Measurements from ENCODE around the gene PLB1. TPM values are rescaled to one million over a fixed set of nuclear protein-coding genes. Genes with fewer than 3 reads are reported as not detected.

The PLB1 gene
- polyA plus RNA-seq, 2 donors, result 0.94 to 1.3 TPM

DNA sequence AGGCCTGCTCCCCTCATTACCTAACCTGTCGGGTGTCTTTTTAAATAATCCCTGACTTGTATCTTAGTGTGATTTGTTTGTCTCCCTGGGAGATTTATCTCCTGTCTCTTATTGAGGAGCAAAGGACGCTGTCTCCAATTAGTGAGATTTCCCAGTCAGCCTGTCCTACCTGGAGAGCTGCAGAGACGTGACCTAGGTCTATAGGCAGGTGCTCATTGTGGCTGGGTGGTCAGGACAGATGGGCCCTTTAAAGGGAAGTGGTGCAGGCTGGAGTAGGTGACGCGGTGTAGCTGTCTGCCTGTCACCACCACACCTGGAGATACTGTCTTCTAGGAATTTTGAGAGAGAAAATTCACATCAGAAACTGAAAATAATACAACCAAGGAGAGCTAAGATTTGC, 28.0 kb downstream of the PLB1 start:
- H3K27me3 ChIP-seq (ENCODE audit: control insufficient read depth in 1 of 2, insufficient read depth in 2 of 2, low read length in 2 of 2), result no peaks in the 10 kb centered on the region

DNA sequence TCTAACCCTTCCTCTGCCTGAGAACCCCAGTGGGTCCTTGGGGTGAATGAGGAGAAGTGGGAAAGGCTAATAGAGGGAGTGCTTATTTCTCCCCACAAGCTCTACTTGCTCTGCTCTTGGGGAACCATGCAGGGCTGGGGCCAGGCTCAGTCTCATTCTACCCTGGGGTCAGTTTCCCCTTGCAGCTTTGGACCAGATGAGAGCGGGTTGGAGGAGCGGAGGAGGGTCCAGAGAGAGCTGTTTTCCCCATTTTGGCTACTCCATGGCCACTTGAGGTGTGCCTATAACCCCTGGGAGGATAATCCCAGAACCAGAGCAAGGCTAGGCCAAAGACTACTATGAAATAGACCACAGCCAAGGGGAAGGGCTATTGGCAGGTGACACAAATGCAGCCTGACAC, 29.6 kb downstream of the PLB1 start:
- no peaks in the 10 kb centered on the region for H3K27me3 ChIP-seq (ENCODE audit: control insufficient read depth in 1 of 2, insufficient read depth in 2 of 2, low read length in 2 of 2)
- no peak overlapping the region for H3K4me3 ChIP-seq (ENCODE audit: low read depth in 1 of 2, low read length in 2 of 2)
- H3K27ac ChIP-seq (ENCODE audit: low read depth in 2 of 2, low read length in 1 of 2), result no peak overlapping the region
- no peaks in the 10 kb centered on the region for H3K4me1 ChIP-seq (ENCODE audit: control insufficient read depth in 2 of 2, insufficient read depth in 2 of 2, low read length in 1 of 2)
- WGBS, 2 donors, result 91 to 96% methylated on average over 2 of the region's 2 CpGs
- H3K9me3 ChIP-seq (ENCODE audit: control insufficient read depth in 2 of 2, insufficient read depth in 1 of 2, low read depth in 1 of 2, low read length in 1 of 2), result no peaks in the 10 kb centered on the region
- no peaks in the 10 kb centered on the region for H3K36me3 ChIP-seq (ENCODE audit: control insufficient read depth in 2 of 2, insufficient read depth in 2 of 2, low read length in 1 of 2)

More for the DNA sequence above, 28.0 kb downstream of the PLB1 start:
- Histone ChIP-seq H3K27ac (ENCODE audit: low read depth in 2 of 2, low read length in 1 of 2) (no peak overlapping the region), H3K4me3 (ENCODE audit: low read depth in 1 of 2, low read length in 2 of 2) (no peak overlapping the region), H3K4me1 (ENCODE audit: control insufficient read depth in 2 of 2, insufficient read depth in 2 of 2, low read length in 1 of 2) (no peaks in the 10 kb centered on the region), H3K36me3 (ENCODE audit: control insufficient read depth in 2 of 2, insufficient read depth in 2 of 2, low read length in 1 of 2) (no peaks in the 10 kb centered on the region), H3K9me3 (ENCODE audit: control insufficient read depth in 2 of 2, insufficient read depth in 1 of 2, low read depth in 1 of 2, low read length in 1 of 2) (no peaks in the 10 kb centered on the region)
- 57 to 66% methylated on average over 5 of the region's 5 CpGs for WGBS, 2 donors

DNA sequence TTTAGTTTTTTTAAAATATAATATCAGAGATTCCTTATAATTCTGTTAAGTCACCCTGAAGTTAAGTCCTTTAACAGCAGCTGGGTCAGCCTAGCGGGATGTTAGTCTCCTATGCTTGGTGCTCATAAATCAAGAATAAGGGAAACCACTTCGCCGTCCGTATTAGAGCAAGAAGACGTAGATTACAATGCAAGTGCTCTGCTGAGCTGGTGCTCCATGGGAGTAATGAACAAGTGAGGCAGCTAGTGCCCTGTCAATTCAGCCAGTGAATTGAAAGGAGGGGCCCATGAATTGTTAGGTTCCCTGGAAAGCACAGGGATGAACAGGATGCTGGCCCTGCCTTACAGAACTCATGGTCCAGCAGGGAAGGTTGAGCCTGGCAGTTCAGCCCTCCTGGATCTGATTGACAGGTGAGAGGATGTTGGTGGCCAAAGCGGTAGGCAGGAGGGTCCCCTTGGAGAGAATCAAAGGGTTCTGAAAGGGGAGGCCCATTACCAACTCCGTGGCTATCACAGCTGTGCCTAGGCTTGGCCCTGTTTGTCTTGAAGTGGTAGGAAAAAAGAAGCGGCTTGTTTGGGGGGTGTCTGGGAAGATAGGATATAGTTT, 30.8 kb downstream of the PLB1 start:
- Histone ChIP-seq H3K4me1 (ENCODE audit: control insufficient read depth in 2 of 2, insufficient read depth in 2 of 2, low read length in 1 of 2) (no peaks in the 10 kb centered on the region), H3K27ac (ENCODE audit: low read depth in 2 of 2, low read length in 1 of 2) (no peak overlapping the region), H3K9me3 (ENCODE audit: control insufficient read depth in 2 of 2, insufficient read depth in 1 of 2, low read depth in 1 of 2, low read length in 1 of 2) (no peaks in the 10 kb centered on the region), H3K36me3 (ENCODE audit: control insufficient read depth in 2 of 2, insufficient read depth in 2 of 2, low read length in 1 of 2) (no peaks in the 10 kb centered on the region), H3K4me3 (ENCODE audit: low read depth in 1 of 2, low read length in 2 of 2) (no peak overlapping the region), H3K27me3 (ENCODE audit: control insufficient read depth in 1 of 2, insufficient read depth in 2 of 2, low read length in 2 of 2) (no peaks in the 10 kb centered on the region)
- 91 to 93% methylated on average over 8 of the region's 8 CpGs for WGBS, 2 donors

DNA sequence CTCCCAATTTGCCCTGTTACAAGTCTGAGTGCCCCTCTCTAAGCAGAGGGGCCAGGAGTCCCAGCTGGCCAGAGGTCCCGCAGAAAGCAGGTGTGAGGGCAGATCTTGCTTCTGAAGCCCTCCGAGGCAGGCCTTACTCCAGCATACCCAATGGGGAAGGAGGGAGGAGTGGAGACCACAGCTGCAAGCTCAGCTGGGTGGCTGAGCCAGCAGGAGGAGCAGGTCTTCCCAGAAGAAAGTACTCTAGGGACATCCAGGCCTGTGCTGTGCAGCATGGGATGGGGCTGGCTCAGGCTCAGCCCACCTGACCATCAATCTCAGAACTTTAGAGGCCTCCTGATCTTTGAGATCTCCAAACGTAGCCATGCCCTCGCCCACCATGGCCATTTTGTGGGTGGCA, 31.3 kb downstream of the PLB1 start:
- Histone ChIP-seq H3K27ac (ENCODE audit: low read depth in 2 of 2, low read length in 1 of 2) (no peak overlapping the region), H3K27me3 (ENCODE audit: control insufficient read depth in 1 of 2, insufficient read depth in 2 of 2, low read length in 2 of 2) (no peaks in the 10 kb centered on the region), H3K4me1 (ENCODE audit: control insufficient read depth in 2 of 2, insufficient read depth in 2 of 2, low read length in 1 of 2) (no peaks in the 10 kb centered on the region), H3K9me3 (ENCODE audit: control insufficient read depth in 2 of 2, insufficient read depth in 1 of 2, low read depth in 1 of 2, low read length in 1 of 2) (no peaks in the 10 kb centered on the region), H3K4me3 (ENCODE audit: low read depth in 1 of 2, low read length in 2 of 2) (no peak overlapping the region), H3K36me3 (ENCODE audit: control insufficient read depth in 2 of 2, insufficient read depth in 2 of 2, low read length in 1 of 2) (no peaks in the 10 kb centered on the region)
- 78 to 83% methylated on average over 4 of the region's 4 CpGs for WGBS, 2 donors

DNA sequence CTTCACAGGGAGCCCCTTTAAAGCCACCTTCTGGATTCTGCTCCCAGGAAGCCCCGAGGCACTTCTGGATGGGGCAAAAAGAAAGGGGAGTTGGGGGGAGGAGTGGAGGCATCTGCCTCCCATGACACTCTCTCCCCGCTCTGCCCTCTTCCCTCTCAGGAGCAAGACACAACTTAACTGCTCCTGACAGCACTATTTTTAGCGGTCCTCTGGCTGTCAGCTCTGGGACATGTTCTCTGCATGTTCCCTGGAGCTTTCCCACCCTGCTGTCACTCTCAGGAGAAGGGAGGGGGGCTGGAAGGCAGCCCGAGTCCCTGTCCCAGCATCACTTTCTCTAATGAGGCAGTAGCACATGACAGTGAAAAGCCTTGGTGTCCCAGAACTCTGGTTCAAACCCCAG, 32.3 kb downstream of the PLB1 start:
- H3K9me3 ChIP-seq (ENCODE audit: control insufficient read depth in 2 of 2, insufficient read depth in 1 of 2, low read depth in 1 of 2, low read length in 1 of 2), result peaks cover 0 to 2% of the 10 kb centered on the region in 2 donors
- WGBS, 2 donors, result 60 to 67% methylated on average over 4 of the region's 4 CpGs
- no peaks in the 10 kb centered on the region for H3K4me1 ChIP-seq (ENCODE audit: control insufficient read depth in 2 of 2, insufficient read depth in 2 of 2, low read length in 1 of 2)
- no peaks in the 10 kb centered on the region for H3K27me3 ChIP-seq (ENCODE audit: control insufficient read depth in 1 of 2, insufficient read depth in 2 of 2, low read length in 2 of 2)
- no peak overlapping the region for H3K4me3 ChIP-seq (ENCODE audit: low read depth in 1 of 2, low read length in 2 of 2)
- no peak overlapping the region for H3K27ac ChIP-seq (ENCODE audit: low read depth in 2 of 2, low read length in 1 of 2)
- H3K36me3 ChIP-seq (ENCODE audit: control insufficient read depth in 2 of 2, insufficient read depth in 2 of 2, low read length in 1 of 2), result no peaks in the 10 kb centered on the region

DNA sequence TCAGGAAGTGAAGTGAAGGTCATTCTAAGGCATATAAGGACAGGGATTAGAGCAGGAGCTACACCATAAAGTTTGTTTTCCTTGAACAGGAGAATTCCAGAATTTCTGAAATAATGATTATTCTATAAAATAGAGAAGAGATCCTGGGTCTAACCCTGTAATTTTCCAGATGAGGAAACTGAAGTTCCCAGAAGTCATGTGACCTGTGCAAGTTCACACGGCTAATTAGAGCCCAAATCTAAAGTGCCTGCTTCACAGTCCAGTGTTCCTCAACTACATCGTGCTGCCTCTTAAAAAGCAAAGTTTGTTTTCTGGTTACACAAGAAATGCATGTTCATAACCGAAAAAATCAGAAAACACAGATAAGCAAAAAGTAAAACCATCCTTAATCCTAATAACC, 34.9 kb downstream of the PLB1 start:
- Histone ChIP-seq H3K27ac (ENCODE audit: low read depth in 2 of 2, low read length in 1 of 2) (no peak overlapping the region), H3K4me1 (ENCODE audit: control insufficient read depth in 2 of 2, insufficient read depth in 2 of 2, low read length in 1 of 2) (no peaks in the 10 kb centered on the region), H3K36me3 (ENCODE audit: control insufficient read depth in 2 of 2, insufficient read depth in 2 of 2, low read length in 1 of 2) (no peaks in the 10 kb centered on the region), H3K4me3 (ENCODE audit: low read depth in 1 of 2, low read length in 2 of 2) (no peak overlapping the region), H3K27me3 (ENCODE audit: control insufficient read depth in 1 of 2, insufficient read depth in 2 of 2, low read length in 2 of 2) (no peaks in the 10 kb centered on the region), H3K9me3 (ENCODE audit: control insufficient read depth in 2 of 2, insufficient read depth in 1 of 2, low read depth in 1 of 2, low read length in 1 of 2) (peaks cover 0 to 2% of the 10 kb centered on the region in 2 donors)
- WGBS, 2 donors, result 76 to 77% methylated on average over 3 of the region's 3 CpGs

DNA sequence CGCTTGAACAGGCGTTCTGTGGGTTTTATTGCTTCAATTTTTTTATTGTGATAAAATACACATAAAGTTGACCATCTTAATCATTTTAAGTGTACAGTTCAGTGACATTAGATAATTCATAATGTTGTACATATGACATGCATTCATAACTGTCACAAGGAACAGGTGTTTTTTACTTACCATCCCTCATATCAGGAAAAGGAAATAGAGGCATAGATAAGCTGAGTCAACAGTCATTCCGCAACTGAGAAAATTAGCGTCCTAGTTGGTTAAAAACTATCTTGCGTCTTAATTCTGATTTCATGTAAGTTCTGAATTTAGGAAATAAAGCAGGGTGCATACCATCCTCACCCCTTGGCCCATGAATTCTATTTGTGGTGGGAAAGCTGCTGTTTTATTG, 36.5 kb downstream of the PLB1 start:
- H3K9me3 ChIP-seq (ENCODE audit: control insufficient read depth in 2 of 2, insufficient read depth in 1 of 2, low read depth in 1 of 2, low read length in 1 of 2), result peaks cover 0 to 2% of the 10 kb centered on the region in 2 donors
- no peaks in the 10 kb centered on the region for H3K36me3 ChIP-seq (ENCODE audit: control insufficient read depth in 2 of 2, insufficient read depth in 2 of 2, low read length in 1 of 2)
- H3K27ac ChIP-seq (ENCODE audit: low read depth in 2 of 2, low read length in 1 of 2), result no peak overlapping the region
- 68 to 89% methylated on average over 5 of the region's 5 CpGs for WGBS, 2 donors
- H3K4me1 ChIP-seq (ENCODE audit: control insufficient read depth in 2 of 2, insufficient read depth in 2 of 2, low read length in 1 of 2), result no peaks in the 10 kb centered on the region
- H3K4me3 ChIP-seq (ENCODE audit: low read depth in 1 of 2, low read length in 2 of 2), result no peak overlapping the region
- H3K27me3 ChIP-seq (ENCODE audit: control insufficient read depth in 1 of 2, insufficient read depth in 2 of 2, low read length in 2 of 2), result no peaks in the 10 kb centered on the region

DNA sequence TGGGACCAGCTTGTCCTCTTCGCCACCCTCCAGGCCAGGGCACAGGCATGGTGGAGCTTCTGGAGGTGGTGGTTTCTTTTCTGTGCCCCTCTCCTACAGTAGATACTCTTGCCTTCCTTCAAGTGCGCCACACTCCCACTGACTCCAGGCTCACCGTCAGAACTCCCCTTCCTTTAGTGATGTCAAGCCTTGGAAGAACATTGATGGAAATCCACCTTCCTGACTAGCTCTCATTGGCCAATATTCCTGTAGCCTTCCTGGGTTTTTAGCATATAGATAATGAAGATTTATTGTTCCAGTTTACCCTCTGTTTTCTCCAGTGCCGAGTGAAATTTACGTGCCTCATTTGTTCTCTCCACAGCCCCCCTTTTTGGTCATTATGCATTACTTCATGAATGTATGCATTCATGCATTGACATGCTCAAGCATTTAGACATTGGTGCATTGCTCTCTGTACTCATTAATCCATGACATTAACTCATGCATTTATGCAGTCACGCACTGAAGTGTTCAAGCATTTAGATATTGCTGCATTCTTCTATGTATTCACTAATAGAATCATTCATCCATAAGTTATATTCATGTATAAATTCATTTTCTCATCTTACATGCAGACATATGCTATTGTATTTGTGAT, 37.3 kb downstream of the PLB1 start:
- peaks cover 0 to 2% of the 10 kb centered on the region in 2 donors for H3K9me3 ChIP-seq (ENCODE audit: control insufficient read depth in 2 of 2, insufficient read depth in 1 of 2, low read depth in 1 of 2, low read length in 1 of 2)
- WGBS, 2 donors, result 67 to 84% methylated on average over 6 of the region's 6 CpGs
- no peak overlapping the region for H3K27ac ChIP-seq (ENCODE audit: low read depth in 2 of 2, low read length in 1 of 2)
- no peak overlapping the region for H3K4me3 ChIP-seq (ENCODE audit: low read depth in 1 of 2, low read length in 2 of 2)
- H3K27me3 ChIP-seq (ENCODE audit: control insufficient read depth in 1 of 2, insufficient read depth in 2 of 2, low read length in 2 of 2), result no peaks in the 10 kb centered on the region
- H3K36me3 ChIP-seq (ENCODE audit: control insufficient read depth in 2 of 2, insufficient read depth in 2 of 2, low read length in 1 of 2), result no peaks in the 10 kb centered on the region
- no peaks in the 10 kb centered on the region for H3K4me1 ChIP-seq (ENCODE audit: control insufficient read depth in 2 of 2, insufficient read depth in 2 of 2, low read length in 1 of 2)

DNA sequence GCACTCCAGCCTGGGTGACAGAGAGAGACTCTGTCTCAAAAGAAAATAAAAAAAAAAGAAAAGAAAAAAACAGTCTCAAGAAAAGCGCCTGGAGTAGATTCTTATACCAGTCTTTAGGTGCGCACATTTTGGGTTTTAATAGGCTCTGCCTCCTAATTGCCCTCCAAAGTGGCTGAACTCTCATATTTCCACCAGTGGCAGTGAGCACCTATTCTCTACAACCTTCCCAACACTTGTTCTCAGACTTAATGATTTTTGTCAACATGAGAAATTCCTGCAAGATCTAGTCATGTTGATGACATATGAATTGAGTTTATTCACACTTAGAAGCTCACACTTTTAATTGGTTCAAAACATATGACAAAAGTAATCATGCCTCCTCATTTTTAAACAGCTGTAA, 39.0 kb downstream of the PLB1 start:
- Histone ChIP-seq H3K4me3 (ENCODE audit: low read depth in 1 of 2, low read length in 2 of 2) (no peak overlapping the region), H3K4me1 (ENCODE audit: control insufficient read depth in 2 of 2, insufficient read depth in 2 of 2, low read length in 1 of 2) (peaks cover 0 to 2% of the 10 kb centered on the region in 2 donors), H3K36me3 (ENCODE audit: control insufficient read depth in 2 of 2, insufficient read depth in 2 of 2, low read length in 1 of 2) (no peaks in the 10 kb centered on the region), H3K9me3 (ENCODE audit: control insufficient read depth in 2 of 2, insufficient read depth in 1 of 2, low read depth in 1 of 2, low read length in 1 of 2) (peaks cover 0 to 2% of the 10 kb centered on the region in 2 donors), H3K27ac (ENCODE audit: low read depth in 2 of 2, low read length in 1 of 2) (no peak overlapping the region), H3K27me3 (ENCODE audit: control insufficient read depth in 1 of 2, insufficient read depth in 2 of 2, low read length in 2 of 2) (no peaks in the 10 kb centered on the region)
- 96% methylated on average over 2 of the region's 2 CpGs for WGBS, 2 donors

DNA sequence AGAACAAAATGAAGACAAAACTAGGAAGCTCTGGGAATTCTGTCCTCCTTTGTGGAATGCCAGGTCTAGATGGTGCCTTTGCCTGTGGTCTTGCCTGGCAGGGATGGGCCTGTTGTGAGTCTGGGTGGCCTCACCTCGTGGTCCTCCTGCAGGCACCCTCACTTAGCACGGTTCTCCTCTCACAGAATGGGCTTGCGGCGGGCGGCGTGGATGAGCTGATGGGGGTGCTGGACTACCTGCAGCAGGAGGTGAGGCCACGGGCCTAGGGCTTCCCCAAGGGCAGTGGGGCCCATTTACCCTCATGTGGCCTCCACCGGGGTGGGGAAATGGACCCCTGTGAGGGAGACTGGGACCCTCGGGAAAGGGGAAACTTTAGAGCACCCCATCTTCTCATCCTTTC, 42.3 kb downstream of the PLB1 start:
- peaks cover 0 to 2% of the 10 kb centered on the region in 2 donors for H3K4me1 ChIP-seq (ENCODE audit: control insufficient read depth in 2 of 2, insufficient read depth in 2 of 2, low read length in 1 of 2)
- no peaks in the 10 kb centered on the region for H3K36me3 ChIP-seq (ENCODE audit: control insufficient read depth in 2 of 2, insufficient read depth in 2 of 2, low read length in 1 of 2)
- 94 to 96% methylated on average over 9 of the region's 9 CpGs for WGBS, 2 donors
- no peak overlapping the region for H3K4me3 ChIP-seq (ENCODE audit: low read depth in 1 of 2, low read length in 2 of 2)
- no peaks in the 10 kb centered on the region for H3K27me3 ChIP-seq (ENCODE audit: control insufficient read depth in 1 of 2, insufficient read depth in 2 of 2, low read length in 2 of 2)
- no peaks in the 10 kb centered on the region for H3K9me3 ChIP-seq (ENCODE audit: control insufficient read depth in 2 of 2, insufficient read depth in 1 of 2, low read depth in 1 of 2, low read length in 1 of 2)
- H3K27ac ChIP-seq (ENCODE audit: low read depth in 2 of 2, low read length in 1 of 2), result no peak overlapping the region

Data from esophagus (tissue), 2 donors.